Caco-2 (cell line): ENCODE results near the gene TFF3. TPM values are rescaled to one million over a fixed set of nuclear protein-coding genes. Genes with fewer than 3 reads are reported as not detected.

Experiments
- Bru-seq: library from RNA; stranded (reverse); fragments of 400-500 nt; gene quantifications from one replicate; lab custom pipeline; 2021; lab: Mats Ljungman, UMichigan
- BruChase-seq, 2 experiments: library from RNA; stranded (reverse); fragments of 400-500 nt; gene quantifications; one replicate each; lab custom pipeline; 2021; lab: Mats Ljungman, UMichigan
- BruUV-seq: library from RNA; stranded (reverse); fragments of 400-500 nt; replicated peaks from 2 replicates; lab custom pipeline; 2021; lab: Mats Ljungman, UMichigan
- CTCF ChIA-PET: fragments of 300-600 bp; sonication (Branson Sonifier 250); formaldehyde crosslinking; loops from one replicate; lab custom pipeline; 2022; ENCODE audit warnings: antibody characterized with exemption; lab: Charles Lee
- POLR2A ChIA-PET: fragments of 300-600 bp; sonication (Branson Sonifier 250); formaldehyde crosslinking; loops from one replicate; lab custom pipeline; 2022; ENCODE audit warnings: antibody characterized with exemption; lab: Charles Lee
- DNase-seq, 2 experiments: peaks; one replicate each; pipeline versions ENCODE4 v3.0.0 to v3.0.0-alpha.2; 2020 to 2022
- H3K27me3 ChIP-seq: replicated peaks from 2 replicates; pipeline ENCODE4 v1.6.0; 2011; ENCODE audit warnings: low read length; ENCODE audit not compliant: control insufficient read depth, insufficient read depth
- H3K36me3 ChIP-seq: 2 replicates; pipeline ENCODE4 v1.5.1; 2011; ENCODE audit warnings: low read length; ENCODE audit not compliant: control insufficient read depth, insufficient read depth
- H3K4me1 ChIP-seq: fragments of 250-450 bp; sonication (Bioruptor Pico); 2 replicates; pipeline ENCODE4 v1.5.1; 2020; ENCODE audit warnings: mild to moderate bottlenecking
- H3K4me3 ChIP-seq: 2 replicates; pipeline ENCODE4 v1.5.1; 2011; ENCODE audit warnings: low read depth, mild to moderate bottlenecking, control low read depth, low read length
- H3K9me3 ChIP-seq: fragments of 250-450 bp; sonication (Bioruptor Pico); 2 replicates; pipeline ENCODE4 v1.5.1; 2020; ENCODE audit warnings: mild to moderate bottlenecking, moderate library complexity
- H3K27ac Mint-ChIP-seq: one replicate; pipeline ENCODE4 v1.8.0; 2022; ENCODE audit warnings: mixed read lengths; ENCODE audit not compliant: unreplicated experiment
- H3K27me3 Mint-ChIP-seq: one replicate; pipeline ENCODE4 v1.8.0; 2022; ENCODE audit warnings: mixed read lengths; ENCODE audit not compliant: insufficient read depth, unreplicated experiment
- H3K36me3 Mint-ChIP-seq: one replicate; pipeline ENCODE4 v1.8.0; 2022; ENCODE audit warnings: mild to moderate bottlenecking, mixed read lengths; ENCODE audit not compliant: insufficient read depth, unreplicated experiment
- H3K4me1 Mint-ChIP-seq: one replicate; pipeline ENCODE4 v1.8.0; 2022; ENCODE audit warnings: low read depth, mixed read lengths; ENCODE audit not compliant: unreplicated experiment
- H3K4me3 Mint-ChIP-seq: one replicate; pipeline ENCODE4 v1.8.0; 2022; ENCODE audit warnings: mild to moderate bottlenecking, moderate library complexity, mixed read lengths; ENCODE audit not compliant: unreplicated experiment
- H3K9me3 Mint-ChIP-seq: one replicate; pipeline ENCODE4 v1.8.0; 2022; ENCODE audit warnings: mixed read lengths; ENCODE audit not compliant: unreplicated experiment
- intact Hi-C: fragments of 100-400 bp; cut with micrococcal nuclease; formaldehyde crosslinking; loops from one replicate; pipeline ENCODE4 v1.10.0; 2022; ENCODE audit not compliant: unreplicated experiment
- long read RNA-seq: library from polyadenylated mRNA; stranded (forward); transcript quantifications from one replicate; pipeline ENCODE4 v2.0.0, GENCODE V29; 2022
- total RNA-seq: library from RNA; stranded (reverse); gene quantifications from 2 replicates; pipeline ENCODE4 v1.2.3, GENCODE V29; 2022
- TF ChIP-seq, protein P1 (sequence below), 2 experiments: fragments of 200-600 bp in 1 of 2; IDR thresholded peaks; 1 replicate in 1 of 2; 2 replicates in 1 of 2; pipeline versions ENCODE4 v1.5.1 to v1.8.0; 2011 to 2022; ENCODE audit warnings: antibody characterized with exemption in 1 of 2, control low read depth in 1 of 2, inconsistent platforms in 1 of 2, low read depth in 1 of 2, low read length in 1 of 2, mild to moderate bottlenecking in 1 of 2, moderate library complexity in 1 of 2; ENCODE audit not compliant: insufficient read depth in 1 of 2, severe bottlenecking in 1 of 2, unreplicated experiment in 1 of 2

TFF3 gene, protein sequence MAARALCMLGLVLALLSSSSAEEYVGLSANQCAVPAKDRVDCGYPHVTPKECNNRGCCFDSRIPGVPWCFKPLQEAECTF
- 65.8 and 119 TPM in 2 replicates for total RNA-seq
- percentile 73 among the genes with signal in this experiment for Bru-seq, nascent RNA
- BruChase-seq, experiment 1, labeled RNA remaining after a 2-hour chase = percentile 49 among the genes with signal in this experiment
- BruChase-seq, experiment 2, labeled RNA remaining after a 6-hour chase = percentile 61 among the genes with signal in this experiment
- long read RNA-seq, transcript TFF3-204 (3 exons, 1,109 nt) = major isoform, 108 of 138 reads
- long read RNA-seq, transcript TFF3-203 (2 exons, 419 nt) = minor isoform, 27 of 138 reads
- long read RNA-seq, partial matches to known transcripts = 0 of 138 reads
- long read RNA-seq, other reads (novel, unspliced or antisense) = 2 of 138 reads

DNA sequence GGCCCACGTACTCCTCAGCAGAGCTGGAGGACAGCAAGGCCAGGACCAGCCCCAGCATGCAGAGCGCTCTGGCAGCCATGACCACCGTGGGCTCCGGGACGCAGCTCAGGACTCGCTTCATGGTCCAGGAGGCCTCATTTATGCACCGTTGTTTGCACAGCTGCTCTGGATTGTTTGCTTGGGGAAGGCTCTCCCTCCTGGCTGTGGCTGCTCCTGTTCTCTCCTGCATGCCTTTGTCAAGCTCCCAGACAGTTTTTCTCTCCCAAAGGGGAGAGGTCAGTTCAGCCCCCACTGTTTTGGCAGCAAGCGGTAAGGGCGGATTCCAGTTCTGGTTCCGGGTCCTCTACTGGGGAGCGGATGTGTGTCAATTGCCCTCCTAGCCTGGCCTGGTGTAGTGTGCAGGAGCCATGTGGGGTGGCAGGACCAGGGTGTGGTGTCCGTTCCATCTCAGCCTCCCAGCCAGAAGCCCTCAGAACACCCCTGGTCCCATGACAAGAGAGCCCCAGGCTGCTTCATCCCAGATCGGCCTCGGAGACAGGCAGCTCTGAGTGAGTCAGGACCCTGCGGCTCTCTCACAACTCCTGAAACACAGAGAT lies at the start of gene TFF3:
TFF3 (minus strand) TSS at position 114 of the 596 bp plus-strand sequence; CDS start at position 79, 35 bp downstream.
- peak within 1 kb of the TSS; percentile 83 for H3K27ac Mint-ChIP-seq
- H3K4me3 Mint-ChIP-seq = peak within 1 kb of the TSS; percentile 73
- no peaks in the 10 kb centered on the region for H3K9me3 ChIP-seq
- POLR2A ChIA-PET = interaction anchor here (0.6 kb wide), 1 partner anchor 110 kb away, joined by 3 read pairs; no protein-coding TSS in a partner anchor
- H3K36me3 ChIP-seq = no peaks in the 10 kb centered on the region; the same call in 1 of the 2 replicates
- DNase-seq = peak; percentile 80 to 88
- no peaks in the 10 kb centered on the region for H3K9me3 Mint-ChIP-seq
- H3K4me3 ChIP-seq = peak within 1 kb of the TSS; percentile 12
- CTCF ChIA-PET = interaction anchor here (0.9 to 1.6 kb wide), 6 partner anchors 16 to 171 kb away, joined by 3 to 7 read pairs (median 4); no protein-coding TSS in a partner anchor
- BruUV-seq = no TSS peak
- H3K27me3 Mint-ChIP-seq = no peaks in the 10 kb centered on the region
- TF ChIP-seq, protein P1, sequence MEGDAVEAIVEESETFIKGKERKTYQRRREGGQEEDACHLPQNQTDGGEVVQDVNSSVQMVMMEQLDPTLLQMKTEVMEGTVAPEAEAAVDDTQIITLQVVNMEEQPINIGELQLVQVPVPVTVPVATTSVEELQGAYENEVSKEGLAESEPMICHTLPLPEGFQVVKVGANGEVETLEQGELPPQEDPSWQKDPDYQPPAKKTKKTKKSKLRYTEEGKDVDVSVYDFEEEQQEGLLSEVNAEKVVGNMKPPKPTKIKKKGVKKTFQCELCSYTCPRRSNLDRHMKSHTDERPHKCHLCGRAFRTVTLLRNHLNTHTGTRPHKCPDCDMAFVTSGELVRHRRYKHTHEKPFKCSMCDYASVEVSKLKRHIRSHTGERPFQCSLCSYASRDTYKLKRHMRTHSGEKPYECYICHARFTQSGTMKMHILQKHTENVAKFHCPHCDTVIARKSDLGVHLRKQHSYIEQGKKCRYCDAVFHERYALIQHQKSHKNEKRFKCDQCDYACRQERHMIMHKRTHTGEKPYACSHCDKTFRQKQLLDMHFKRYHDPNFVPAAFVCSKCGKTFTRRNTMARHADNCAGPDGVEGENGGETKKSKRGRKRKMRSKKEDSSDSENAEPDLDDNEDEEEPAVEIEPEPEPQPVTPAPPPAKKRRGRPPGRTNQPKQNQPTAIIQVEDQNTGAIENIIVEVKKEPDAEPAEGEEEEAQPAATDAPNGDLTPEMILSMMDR (IDR thresholded peaks at IDR 0.05; ENCODE audit: insufficient read depth in 1 of 2, low read depth in 1 of 2, low read length in 1 of 2, severe bottlenecking in 1 of 2, unreplicated experiment in 1 of 2) = no peak
- no peaks in the 10 kb centered on the region for H3K27me3 ChIP-seq
- intact Hi-C loops = loop anchor here (1.0 to 10.0 kb wide), 3 partner anchors 16 to 219 kb away; partner anchors contain the start of gene TFF1
- peaks cover 32% of the 10 kb centered on the region for H3K4me1 ChIP-seq
- H3K4me1 Mint-ChIP-seq = peaks cover 11% of the 10 kb centered on the region
- no peaks in the 10 kb centered on the region for H3K36me3 Mint-ChIP-seq

DNA sequence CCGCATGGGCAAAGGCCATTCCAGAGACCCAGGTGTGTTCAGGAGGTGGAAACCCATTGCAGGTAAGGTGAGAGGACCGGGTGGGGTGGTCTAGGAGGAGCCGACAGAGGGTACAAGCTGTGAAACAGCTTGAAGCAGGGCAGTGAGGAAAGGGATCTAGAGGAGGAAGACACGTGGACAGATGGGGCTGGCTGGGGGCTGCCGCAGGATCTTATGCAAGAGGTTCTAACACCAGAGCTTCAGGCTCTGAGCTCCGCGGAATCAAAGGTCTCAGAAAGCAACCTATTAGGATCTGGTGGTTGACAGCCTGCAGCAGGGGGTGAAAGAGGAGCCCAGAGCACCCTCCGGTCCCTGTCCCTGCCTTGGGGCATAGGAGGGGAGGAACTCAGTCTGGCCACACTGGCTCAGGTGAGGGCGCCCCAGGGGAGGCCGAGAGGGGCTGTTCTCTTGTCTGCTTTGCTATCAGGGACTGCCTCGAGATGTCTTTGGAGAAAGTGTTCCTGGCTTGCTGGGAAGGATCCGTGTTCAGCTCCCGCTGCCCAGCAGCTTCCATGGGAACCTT lies 49.2 kb upstream of the TFF3 start:
- Histone ChIP-seq H3K9me3 (no peaks in the 10 kb centered on the region), H3K27me3 (no peaks in the 10 kb centered on the region), H3K36me3 (no peaks in the 10 kb centered on the region), H3K4me1 (peaks cover 22% of the 10 kb centered on the region), H3K4me3 (no peak overlapping the region)
- intact Hi-C loops = loop anchor here (10.0 kb wide), 1 partner anchor 50 kb away; the partner anchor contains the start of gene TFF3
- POLR2A ChIA-PET = no interaction called here
- Mint-ChIP-seq H3K4me1 (peaks cover 31% of the 10 kb centered on the region), H3K27ac (no peak overlapping the region), H3K36me3 (no peaks in the 10 kb centered on the region), H3K4me3 (no peak overlapping the region), H3K27me3 (no peaks in the 10 kb centered on the region), H3K9me3 (no peaks in the 10 kb centered on the region)
- TF ChIP-seq, protein P1 (IDR thresholded peaks at IDR 0.05; ENCODE audit: insufficient read depth in 1 of 2, low read depth in 1 of 2, low read length in 1 of 2, severe bottlenecking in 1 of 2, unreplicated experiment in 1 of 2) = no peak
- DNase-seq = no peak
- CTCF ChIA-PET = interaction anchor here (0.7 kb wide), 1 partner anchor 9 kb away, joined by 3 read pairs; no protein-coding TSS in a partner anchor
- BruUV-seq = no TSS peak

DNA sequence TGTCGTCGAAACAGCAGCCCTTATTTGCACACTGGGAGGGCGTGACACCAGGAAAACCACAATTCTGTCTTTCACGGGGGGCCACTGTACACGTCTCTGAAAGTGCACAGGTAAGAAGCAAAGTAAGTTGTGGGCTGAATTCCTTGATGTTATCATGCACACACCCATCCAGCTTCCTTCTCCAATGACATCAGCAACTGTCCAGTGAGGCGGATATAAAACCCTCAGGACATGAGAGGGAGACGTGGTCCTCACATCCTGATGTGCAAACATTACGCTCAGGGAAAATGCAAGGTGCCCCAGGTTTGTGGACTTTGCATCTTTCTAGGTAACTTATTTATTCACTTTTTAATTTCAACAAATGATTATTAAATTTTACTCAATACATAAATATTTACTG lies 48.1 kb upstream of the TFF3 start:
- POLR2A ChIA-PET = no interaction called here
- no peak for DNase-seq
- H3K9me3 Mint-ChIP-seq = no peaks in the 10 kb centered on the region
- H3K4me1 ChIP-seq = peaks cover 22% of the 10 kb centered on the region
- H3K27me3 ChIP-seq = no peaks in the 10 kb centered on the region
- BruUV-seq = no TSS peak
- H3K27ac Mint-ChIP-seq = no peak overlapping the region
- no peaks in the 10 kb centered on the region for H3K36me3 Mint-ChIP-seq
- no peaks in the 10 kb centered on the region for H3K27me3 Mint-ChIP-seq
- intact Hi-C loops = loop anchor here (10.0 kb wide), 1 partner anchor 49 kb away; the partner anchor contains the start of gene TFF3
- no peak overlapping the region for H3K4me3 Mint-ChIP-seq
- peaks cover 25% of the 10 kb centered on the region for H3K4me1 Mint-ChIP-seq
- H3K36me3 ChIP-seq = no peaks in the 10 kb centered on the region
- CTCF ChIA-PET = no interaction called here
- no peaks in the 10 kb centered on the region for H3K9me3 ChIP-seq
- TF ChIP-seq, protein P1 (IDR thresholded peaks at IDR 0.05; ENCODE audit: insufficient read depth in 1 of 2, low read depth in 1 of 2, low read length in 1 of 2, severe bottlenecking in 1 of 2, unreplicated experiment in 1 of 2) = no peak
- H3K4me3 ChIP-seq = no peak overlapping the region
